D721Med (cell line): Measurements from ENCODE around the gene UTP14A.

Source experiments
- DNase-seq: peaks from one replicate; pipeline ENCODE4 v3.0.0; 2011; ENCODE audit warnings: low spot score; ENCODE audit not compliant: insufficient read length
- FAIRE-seq: peaks from 2 replicates; lab custom pipeline; 2011; peaks lifted over from hg19 to GRCh38; lab: Jason Lieb, UNC
- CTCF ChIP-seq: IDR thresholded peaks from 2 replicates; pipeline ENCODE4 v1.5.1; 2012; ENCODE audit warnings: mild to moderate bottlenecking, control low read depth; ENCODE audit not compliant: insufficient read depth; ENCODE audit errors: missing control alignments

The UTP14A gene

DNA sequence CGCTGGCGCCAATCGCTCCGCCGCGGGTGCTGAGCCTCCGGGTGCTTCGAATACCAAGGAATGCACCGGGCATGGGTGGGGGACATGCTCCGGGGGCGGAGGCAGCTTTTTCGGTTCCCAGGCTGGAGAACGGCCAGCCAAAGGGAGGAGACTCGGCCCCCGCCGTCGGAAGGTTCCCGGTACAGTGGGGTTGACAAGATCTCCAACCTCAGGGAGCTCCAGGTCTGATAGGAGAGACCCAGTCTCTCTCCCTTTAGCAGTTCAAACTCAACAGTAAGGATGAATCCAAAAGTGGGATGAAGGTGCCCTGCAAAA lies 47.3 kb downstream of the UTP14A start:
- FAIRE-seq (no peak), DNase-seq (no peak)
- no peak for TF ChIP-seq CTCF

- FAIRE-seq (no peak), DNase-seq (no peak)
- TF ChIP-seq CTCF = no peak
Measured at GRCh38 chrX:129953881-129954280, 47.9 kb downstream of the UTP14A start.

DNA sequence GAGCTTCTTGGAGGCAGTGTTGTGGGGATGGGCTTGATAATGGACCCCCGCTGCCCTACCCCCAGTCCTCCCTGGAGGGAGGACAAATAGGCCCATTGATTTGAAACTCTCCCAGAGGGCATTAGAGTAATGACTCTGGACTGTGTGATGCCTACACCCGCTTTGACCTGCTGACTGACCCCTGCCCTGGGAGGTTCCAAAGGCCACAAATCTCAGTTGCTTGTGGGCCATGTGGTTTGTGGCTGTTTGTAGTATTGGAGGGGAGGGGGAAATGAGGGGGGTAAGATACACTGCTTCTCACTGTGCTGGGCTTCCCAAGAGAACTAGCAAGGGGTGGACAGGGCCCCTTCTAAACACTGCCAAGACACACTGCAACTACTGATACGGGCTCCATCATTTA lies 48.8 kb downstream of the UTP14A start:
- no peak for TF ChIP-seq CTCF

DNA sequence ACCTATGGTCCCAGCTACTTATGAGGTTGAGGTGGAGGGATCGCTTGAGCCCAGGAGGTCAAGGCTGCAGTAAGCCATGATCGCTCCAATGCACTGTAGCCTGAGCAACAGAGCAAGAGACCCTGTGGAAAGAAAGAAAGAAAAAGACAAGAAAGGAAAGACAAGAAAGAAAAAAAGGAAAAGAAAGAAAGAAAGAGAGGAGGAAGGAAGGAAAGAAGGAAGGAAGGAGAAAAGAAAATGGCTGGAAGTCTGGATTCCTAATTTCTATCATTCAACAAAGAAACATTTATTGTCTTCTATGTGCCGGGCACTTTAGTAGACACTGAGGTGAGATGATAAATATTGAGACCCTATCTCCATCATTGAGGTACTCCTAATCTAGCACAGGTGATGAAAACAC lies 49.7 kb downstream of the UTP14A start:
- DNase-seq (no peak), FAIRE-seq (no peak)
- TF ChIP-seq CTCF = no peak

More for the DNA sequence above, 48.8 kb downstream of the UTP14A start:
- FAIRE-seq = no peak
- DNase-seq = no peak

DNA sequence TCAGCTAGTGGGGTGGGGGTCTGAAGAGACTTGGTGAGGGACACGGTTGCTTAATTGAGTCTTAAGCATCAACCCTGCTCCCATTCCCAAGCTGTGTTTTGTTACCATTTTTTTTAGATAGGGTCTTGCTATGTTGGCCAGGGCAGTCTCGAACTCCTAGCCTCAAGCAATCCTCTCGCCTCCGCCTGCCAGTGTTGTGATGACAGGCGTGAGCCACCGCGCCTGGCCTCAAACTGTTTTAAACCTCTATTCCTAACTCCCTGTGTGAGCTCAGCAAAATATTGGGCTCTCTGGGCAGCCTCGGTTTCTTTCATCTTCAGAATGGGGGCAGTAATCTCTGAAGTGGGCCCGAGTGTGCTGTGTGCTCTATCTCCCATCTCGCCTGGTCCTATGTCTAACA lies 50.2 kb downstream of the UTP14A start:
- no peak for DNase-seq
- TF ChIP-seq CTCF = no peak
- no peak for FAIRE-seq

GRCh38 chrX:129956765-129957164 lies 50.8 kb downstream of the UTP14A start:
- FAIRE-seq (no peak), DNase-seq (no peak)
- TF ChIP-seq CTCF = no peak

DNA sequence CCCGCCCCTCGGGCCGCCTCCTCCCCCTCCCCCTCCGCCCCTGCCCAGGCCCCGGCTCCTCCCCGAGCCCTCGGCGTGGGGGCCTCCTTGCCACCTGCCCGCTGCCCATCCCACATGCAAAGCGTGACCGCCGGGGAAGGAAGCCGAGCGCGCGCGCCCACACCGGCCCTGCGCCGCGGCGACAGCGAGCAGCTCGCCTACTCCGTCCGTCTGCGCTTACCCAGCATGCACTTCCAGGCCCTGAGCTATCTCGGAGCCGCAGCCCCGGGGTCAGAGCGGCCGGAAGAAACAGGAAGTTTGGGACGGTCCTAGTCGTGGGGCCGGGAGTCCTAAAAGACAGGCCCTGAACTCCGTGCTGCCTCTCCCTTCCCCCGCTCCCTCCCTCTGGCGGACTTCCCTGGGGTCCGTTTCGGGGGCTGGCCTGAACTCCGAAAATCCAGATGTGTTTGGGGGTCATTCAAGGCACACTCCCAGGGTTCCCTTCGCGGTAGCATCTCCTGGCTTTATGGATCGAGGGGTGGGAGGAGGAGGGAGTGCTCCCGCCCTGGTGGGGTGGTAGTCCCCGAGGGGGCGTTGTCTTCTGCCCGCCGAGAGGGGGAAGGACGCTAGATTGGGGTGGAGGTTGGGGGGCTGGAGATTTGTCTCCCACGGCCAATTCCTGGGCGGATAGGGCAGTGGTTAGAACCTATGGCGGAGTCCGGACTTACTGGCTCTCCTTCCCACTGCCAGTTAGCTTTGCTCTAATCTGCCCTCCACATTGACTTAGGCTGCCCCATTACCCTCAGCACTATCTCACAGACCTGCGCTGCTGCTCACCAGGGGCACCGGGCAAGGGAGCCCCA lies 51.5 kb downstream of the UTP14A start:
- no peak for FAIRE-seq
- peak; percentile 60 for DNase-seq
- TF ChIP-seq CTCF = no peak
